Central memory CD4-positive, alpha-beta T cell (primary cell): ENCODE results near the gene SRRT.

ENCODE experiments used
- DNase-seq: peaks from one replicate; pipeline ENCODE4 v3.0.0; 2022

Gene SRRT

GRCh38 chr7:100856871-100857282 is 18.0 kb upstream of the SRRT start:
- DNase-seq, result no peak

GRCh38 chr7:100859856-100860255 is 15.0 kb upstream of the SRRT start:
- DNase-seq, result no peak

- no peak for DNase-seq
These were observed 13.9 kb upstream of the SRRT start for GRCh38 chr7:100860702-100861615.

- DNase-seq, result no peak
These were observed 13.3 kb upstream of the SRRT start for GRCh38 chr7:100861616-100861985.

GRCh38 chr7:100863406-100863950 is 11.4 kb upstream of the SRRT start:
- DNase-seq, result no peak

- no peak for DNase-seq
These were observed 10.5 kb upstream of the SRRT start for GRCh38 chr7:100864263-100864845.

GRCh38 chr7:100865372-100865911 is 9.5 kb upstream of the SRRT start:
- DNase-seq, result no peak

- DNase-seq, result no peak
These were observed 8.8 kb upstream of the SRRT start for GRCh38 chr7:100865938-100866728.

GRCh38 chr7:100866729-100867039 is 8.2 kb upstream of the SRRT start:
- DNase-seq, result no peak

- DNase-seq, result peak; percentile 32
These were observed 7.7 kb upstream of the SRRT start, which contains the start of gene TRIP6 for GRCh38 chr7:100867040-100867775. TSS of gene TRIP6 (plus strand) at chr7:100867387. CDS start at chr7:100867498, 111 bp downstream.

GRCh38 chr7:100867776-100868485 is 7.0 kb upstream of the SRRT start:
- no peak for DNase-seq

GRCh38 chr7:100873599-100874299 is 1.2 kb upstream of the SRRT start:
- DNase-seq, result no peak

- DNase-seq, result no peak
These were observed 665 bp upstream of the SRRT start for GRCh38 chr7:100874300-100874576.

- peak; percentile 26 for DNase-seq
These were observed 451 bp downstream of the SRRT start for GRCh38 chr7:100875356-100875751.

GRCh38 chr7:100878013-100878412 is 3.1 kb downstream of the SRRT start:
- no peak for DNase-seq

GRCh38 chr7:100878685-100879084 is 3.8 kb downstream of the SRRT start:
- no peak for DNase-seq

GRCh38 chr7:100879685-100880261 is 4.9 kb downstream of the SRRT start:
- no peak for DNase-seq

GRCh38 chr7:100880645-100881044 is 5.7 kb downstream of the SRRT start:
- DNase-seq, result no peak

GRCh38 chr7:100881136-100881535 is 6.2 kb downstream of the SRRT start:
- DNase-seq, result no peak

- DNase-seq, result no peak
These were observed 7.3 kb downstream of the SRRT start for GRCh38 chr7:100882201-100882600.
